NCI-H187 treated with DMSO at 0.1 percent for 48 hours (cell line): ENCODE results near the gene LHX3.

Source experiments
- DNase-seq: peaks from one replicate; lab custom pipeline; 2025; lab: John Stamatoyannopoulos, UW

LHX3 gene

GRCh38 chr9:136226680-136227407, 21.9 kb upstream of the LHX3 start:
- no peak for DNase-seq

GRCh38 chr9:136225748-136226679, 21.1 kb upstream of the LHX3 start:
- no peak for DNase-seq

- DNase-seq = no peak
Measured at GRCh38 chr9:136225366-136225747, 20.4 kb upstream of the LHX3 start.

- DNase-seq = no peak
Measured at GRCh38 chr9:136223871-136224640, 19.1 kb upstream of the LHX3 start.

DNA sequence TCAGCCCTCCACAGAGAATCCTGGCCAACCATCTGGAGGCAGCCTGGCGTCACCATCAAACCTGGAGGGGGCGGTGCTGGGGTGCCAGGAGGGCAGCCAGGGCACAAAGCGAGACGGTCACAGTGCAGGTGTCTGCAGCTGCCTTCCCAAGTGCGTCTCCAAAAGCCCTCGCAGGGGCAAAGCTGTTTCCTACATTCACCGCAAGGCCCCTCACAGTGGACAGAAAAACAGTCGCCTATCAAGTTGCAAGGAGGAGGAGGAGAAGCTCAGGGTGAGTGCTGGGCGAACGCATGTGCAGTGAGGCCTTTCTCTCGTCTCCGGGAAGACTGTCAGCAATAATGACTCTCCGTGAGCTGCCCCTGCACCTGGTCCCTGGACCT, 18.0 kb upstream of the LHX3 start:
- peak; percentile 30 for DNase-seq

DNA sequence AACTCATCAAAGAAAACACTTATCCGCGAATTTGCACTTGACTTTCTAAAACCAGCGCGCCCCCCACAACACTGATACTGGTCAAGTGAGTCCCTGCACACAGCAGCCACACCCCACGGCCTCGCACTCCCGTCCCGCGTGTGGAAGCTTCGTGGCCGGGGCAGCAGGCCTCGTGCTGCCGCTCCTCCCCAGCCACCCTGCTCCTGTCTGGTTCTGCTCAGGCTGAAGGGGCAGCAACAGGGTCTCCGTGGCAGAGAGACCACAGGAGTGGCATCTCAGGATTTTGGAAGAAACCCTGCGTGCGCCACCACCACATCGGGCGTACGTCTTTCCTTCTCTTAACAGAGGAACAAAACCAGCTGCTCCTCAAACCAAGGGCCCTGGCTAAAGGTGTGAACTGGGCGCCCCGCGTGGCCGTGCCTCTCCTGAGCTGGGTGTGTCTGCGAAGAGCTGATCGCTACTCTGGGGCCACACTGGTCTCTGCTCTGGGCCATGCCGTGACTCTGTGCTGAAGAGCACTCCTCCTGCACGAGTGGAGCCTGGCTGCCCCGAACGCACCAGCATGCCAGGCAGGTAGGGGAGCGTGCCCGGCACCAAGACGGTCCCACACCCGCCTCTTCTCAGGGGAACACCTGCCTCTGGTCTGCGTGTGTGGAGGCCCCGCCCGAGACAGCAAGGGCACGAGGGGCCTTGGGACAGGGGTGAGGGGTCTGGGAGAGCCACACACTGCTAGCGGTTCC, 17.4 kb upstream of the LHX3 start:
- DNase-seq = no peak

GRCh38 chr9:136220017-136220729, 15.2 kb upstream of the LHX3 start:
- DNase-seq = no peak

- no peak for DNase-seq
Measured at GRCh38 chr9:136219276-136219675, 14.3 kb upstream of the LHX3 start.

DNA sequence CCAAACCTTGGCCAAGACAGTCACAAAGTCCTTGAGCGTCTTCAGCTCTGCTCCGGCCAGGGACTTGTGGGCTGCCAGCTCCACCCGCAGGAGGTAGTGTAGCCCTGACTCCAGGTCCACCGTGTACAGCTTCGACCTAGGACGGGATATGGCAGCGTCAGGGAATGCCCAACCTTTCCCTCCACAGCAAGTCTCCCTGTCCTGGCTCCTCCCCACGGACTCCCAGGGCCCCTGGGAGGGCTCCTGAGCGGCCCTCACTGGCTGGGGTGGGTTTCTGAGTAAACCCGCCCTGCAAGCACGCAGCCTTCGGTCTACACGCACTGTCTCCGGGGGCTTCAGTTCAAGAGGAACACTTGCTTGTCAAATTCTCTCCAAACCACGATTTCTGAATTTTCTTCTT, 13.7 kb upstream of the LHX3 start:
- DNase-seq = no peak

GRCh38 chr9:136218271-136218670, 13.3 kb upstream of the LHX3 start:
- no peak for DNase-seq

DNA sequence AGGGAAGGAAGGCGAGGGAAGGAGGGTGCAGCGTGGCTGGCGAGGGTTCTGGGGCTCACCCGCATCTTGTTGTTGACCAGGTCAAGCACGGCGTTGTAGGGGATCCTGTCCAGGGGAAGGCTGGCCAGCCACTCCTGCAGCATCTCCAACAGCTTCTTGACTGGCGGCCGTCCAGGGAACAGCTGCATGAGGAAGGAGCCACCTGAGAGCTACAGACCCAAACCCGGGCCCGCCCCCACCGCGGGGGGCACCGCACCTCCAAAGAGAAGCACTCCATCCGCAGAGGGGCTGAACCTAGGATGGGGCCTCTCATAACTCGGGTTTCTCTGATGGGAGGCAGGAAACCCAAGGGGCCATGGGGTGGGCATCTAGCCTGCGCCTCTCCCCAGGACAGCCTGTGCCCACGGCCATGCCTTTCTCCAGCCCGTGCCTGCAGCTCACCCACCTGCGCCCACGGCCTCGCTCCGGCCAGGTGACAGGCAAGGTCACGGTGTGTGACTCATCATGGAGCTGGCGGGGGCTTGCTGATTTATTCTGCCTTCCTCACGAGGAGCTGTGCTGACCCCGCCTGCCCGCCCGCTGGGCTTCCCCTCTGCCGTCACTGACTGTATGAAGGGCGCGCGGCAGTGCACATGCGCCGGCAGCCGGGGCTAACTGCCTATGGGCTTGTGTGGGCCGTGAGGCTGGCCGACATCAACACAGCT, 11.8 kb upstream of the LHX3 start:
- DNase-seq = no peak

GRCh38 chr9:136213733-136214132, 8.8 kb upstream of the LHX3 start:
- no peak for DNase-seq

DNA sequence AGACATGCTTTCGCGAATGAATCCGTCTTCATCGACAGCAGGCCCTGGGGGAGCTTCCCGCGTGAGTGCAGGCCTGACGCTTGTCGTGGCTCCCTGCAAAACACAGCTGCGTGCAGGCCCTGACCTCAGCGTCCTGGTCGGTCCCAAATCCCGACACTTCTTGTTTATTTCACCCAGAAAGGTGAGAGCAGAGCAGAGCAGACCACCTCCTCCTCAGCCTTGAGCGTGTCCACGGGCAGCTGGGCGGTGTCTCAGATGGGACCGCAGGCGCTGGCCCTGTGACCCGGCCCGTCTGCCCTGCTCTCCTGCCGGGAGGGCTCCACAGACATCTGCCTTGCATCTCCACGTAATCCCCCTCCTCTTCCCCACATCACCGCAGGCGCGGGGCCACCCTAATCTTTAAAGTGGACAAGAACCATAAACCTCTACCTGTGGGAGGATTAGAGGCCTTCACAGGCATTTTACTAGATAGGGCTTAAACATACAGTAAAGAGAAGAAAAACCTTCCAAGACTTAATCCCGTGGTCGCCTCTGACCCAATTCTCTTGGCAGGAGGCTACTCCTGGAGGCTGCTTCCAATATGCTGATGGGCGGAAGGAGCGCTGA, 7.5 kb upstream of the LHX3 start:
- DNase-seq = no peak

DNA sequence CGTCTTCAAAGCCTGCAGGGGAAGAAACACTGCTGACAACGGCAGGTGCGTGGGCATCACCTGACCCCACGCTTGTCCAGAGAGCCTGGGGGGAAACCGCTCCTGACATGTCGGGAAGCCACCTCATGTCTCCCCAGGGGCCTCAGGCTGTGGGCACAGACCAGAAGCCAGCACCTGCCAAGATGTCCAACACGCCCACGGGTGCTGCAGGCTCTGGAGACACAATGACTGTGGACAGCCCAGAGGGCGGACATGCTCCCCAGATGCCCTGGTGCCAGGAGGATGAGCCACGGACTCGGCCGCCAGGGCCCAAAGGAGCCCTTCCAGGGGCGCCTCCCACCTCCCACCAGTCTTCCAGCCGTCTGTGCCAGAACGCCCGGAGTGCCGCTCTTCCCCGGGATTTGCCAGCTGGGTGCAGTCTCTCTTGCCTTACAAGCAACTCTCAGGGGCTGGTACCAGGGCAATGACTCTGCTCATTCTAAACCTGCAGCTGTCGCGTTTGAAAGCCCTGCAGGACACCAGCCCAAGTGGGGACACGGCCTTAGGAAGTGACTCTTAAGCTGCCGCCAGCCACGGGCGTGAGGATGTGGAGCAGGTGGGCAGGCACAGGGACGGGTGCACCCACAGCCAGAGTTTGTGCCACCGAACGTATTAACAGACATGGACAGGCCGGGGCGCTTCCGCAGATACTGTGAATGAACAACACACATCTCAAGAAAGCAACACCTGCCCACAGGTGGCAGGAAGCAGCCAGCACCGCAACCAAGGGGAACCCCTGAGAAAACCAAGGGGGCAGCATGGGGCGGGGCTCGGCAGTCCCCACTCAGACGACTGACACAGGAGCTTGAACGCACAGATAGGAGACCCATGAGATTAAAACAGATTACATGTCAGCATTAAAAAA, 6.8 kb upstream of the LHX3 start:
- DNase-seq = no peak

- DNase-seq = no peak
Measured at GRCh38 chr9:136211006-136211405, 6.1 kb upstream of the LHX3 start.

DNA sequence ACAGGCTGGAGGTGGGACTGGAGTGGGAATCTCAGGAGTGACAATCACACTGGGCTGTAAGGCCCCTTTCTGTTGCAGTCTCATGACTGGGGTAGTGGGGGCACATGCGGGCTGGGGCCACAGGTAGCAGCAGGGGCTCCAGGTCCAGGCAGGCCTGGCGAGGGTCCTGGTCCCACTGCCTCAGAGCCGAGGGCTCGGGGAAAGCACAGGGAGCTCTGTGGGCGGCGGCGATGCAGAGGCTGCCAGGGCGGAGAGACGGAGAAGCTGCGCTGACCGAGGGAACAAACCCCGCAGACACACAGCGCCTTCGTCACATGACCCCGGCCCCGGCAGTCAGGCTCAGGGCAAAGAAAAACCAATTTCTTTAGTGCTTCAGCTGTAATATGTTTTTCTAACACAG, 5.3 kb upstream of the LHX3 start:
- DNase-seq = no peak

DNA sequence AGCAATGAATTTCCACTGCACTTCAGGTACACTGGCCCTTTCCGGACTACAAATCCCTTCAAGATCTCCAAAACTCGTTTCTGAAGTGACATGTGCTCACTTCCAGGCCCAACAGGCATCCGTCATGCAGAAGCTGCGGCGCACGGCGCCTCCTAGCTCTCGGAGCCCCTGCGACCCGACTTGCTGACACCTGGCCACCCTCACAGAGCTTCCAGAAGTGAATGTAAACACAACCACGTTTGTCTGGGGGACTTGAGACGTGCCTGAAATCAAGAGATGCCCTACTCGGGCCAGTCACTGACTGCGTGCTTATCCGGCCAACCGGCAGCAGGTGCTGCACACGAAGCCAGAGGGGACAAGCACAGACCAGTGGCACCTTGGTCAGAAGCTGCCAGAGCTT, 4.9 kb upstream of the LHX3 start:
- no peak for DNase-seq

DNA sequence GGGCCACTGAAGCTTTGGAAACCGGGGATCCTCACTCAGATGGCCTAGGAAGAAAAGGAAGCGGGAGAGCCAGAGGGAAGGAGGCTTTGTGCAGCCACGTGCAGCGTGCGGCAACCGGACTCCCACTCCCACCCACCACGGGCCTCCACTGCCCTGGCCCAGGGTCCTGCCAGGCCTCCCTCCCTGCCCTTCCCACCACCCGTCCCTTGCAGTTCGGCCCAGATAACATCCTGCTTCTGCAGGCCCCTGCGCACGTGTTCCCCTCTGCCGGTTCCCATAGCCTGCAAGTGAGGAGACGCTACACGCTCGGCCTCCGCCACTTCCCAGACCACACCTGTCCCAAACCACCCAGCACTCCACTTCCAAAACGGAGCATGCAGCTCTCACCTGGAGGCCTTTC, 4.3 kb upstream of the LHX3 start:
- no peak for DNase-seq

DNA sequence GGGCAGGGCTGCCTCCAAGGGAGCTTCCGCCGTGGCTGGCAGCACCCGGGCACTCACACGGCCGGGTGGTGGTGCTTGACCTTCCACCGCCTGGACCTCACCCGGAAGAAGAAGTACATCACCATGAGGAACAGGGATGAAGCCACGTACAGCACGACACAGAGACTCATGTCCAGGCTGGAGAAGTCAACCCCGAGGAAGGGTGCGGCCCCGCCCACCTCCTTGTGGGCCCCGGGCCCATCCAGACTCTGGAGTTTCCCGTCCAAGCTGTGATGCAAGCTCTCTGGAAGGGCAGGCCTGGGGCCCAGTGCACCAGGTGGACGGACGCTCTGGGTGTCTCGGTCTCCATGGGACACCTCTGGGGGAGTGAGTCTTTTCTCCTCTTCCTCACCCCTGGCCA, 3.7 kb upstream of the LHX3 start:
- DNase-seq = no peak
